ENCODE results near the gene FNTB. TPM values are rescaled to one million over a fixed set of nuclear protein-coding genes. Genes with fewer than 3 reads are reported as not detected.
A peak's percentile ranks its signal among the peaks of the same experiment; 100 is the strongest.

FNTB gene
- total and polyA plus RNA-seq, 2 donors (not counting 3 experiments of a cell fraction or from before 2014, with no cell fraction given) = 21.0 to 21.6 TPM

- dilution Hi-C loops (cut with MboI; ENCODE audit: extremely low pct_ligation_motif_present, low sequenced_read_pairs) (no loop called here), intact Hi-C loops (cut with micrococcal nuclease) (no loop called here)
- peaks cover 13% of the 10 kb centered on the region for H3K79me2 ChIP-seq (ENCODE audit: control insufficient read depth, insufficient read depth, low read length)
- FAIRE-seq (no peak), DNase-seq (ENCODE audit: low read depth, low spot score) (no peak)
- H3K27me3 ChIP-seq (ENCODE audit: control insufficient read depth in 2 of 2, insufficient read depth in 2 of 2, low read length in 2 of 2) = no peaks in the 10 kb centered on the region
- H2AFZ ChIP-seq (ENCODE audit: low read depth, low read length) = no peak overlapping the region
- ChIA-PET POLR2A (no interaction called here), CTCF (no interaction called here)
- H3K4me2 ChIP-seq (ENCODE audit: insufficient read depth, low read length) = no peak overlapping the region
- no peak overlapping the region for H3K4me3 ChIP-seq (replicated peaks in 1 of 3; ENCODE audit: insufficient read depth in 1 of 3, low read depth in 1 of 3, low read length in 3 of 3)
- H3K4me1 ChIP-seq (ENCODE audit: control insufficient read depth, extremely low read depth, insufficient read depth, low read length) = peaks cover 29% of the 10 kb centered on the region
- H3K9ac ChIP-seq (replicated peaks; ENCODE audit: extremely low read depth, insufficient read depth, low read length) = no peak overlapping the region
- TF ChIP-seq FOS (IDR thresholded peaks at IDR 0.05; ENCODE audit: borderline replicate concordance, insufficient read depth, low read length) (no peak), MAX (IDR thresholded peaks at IDR 0.05; ENCODE audit: insufficient read depth, insufficient read length) (no peak)
- no TSS peak for BruUV-seq (replicated peaks)
- no peaks in the 10 kb centered on the region for H3K9me1 ChIP-seq (replicated peaks; ENCODE audit: control insufficient read depth, extremely low read depth, insufficient read depth, low read length)
- no peak overlapping the region for H3K27ac ChIP-seq (ENCODE audit: insufficient read depth, low read depth, low read length)
- H3K9me3 ChIP-seq (replicated peaks; ENCODE audit: control insufficient read depth, insufficient read depth, low read length) = no peaks in the 10 kb centered on the region
- no peaks in the 10 kb centered on the region for H4K20me1 ChIP-seq (replicated peaks; ENCODE audit: control insufficient read depth, extremely low read depth, insufficient read depth, low read length)
- H3K36me3 ChIP-seq (ENCODE audit: control insufficient read depth in 2 of 2, extremely low read depth in 1 of 2, insufficient read depth in 2 of 2, low read length in 2 of 2) = peaks cover 18 to 27% of the 10 kb centered on the region in 2 experiments
These were observed 90.6 kb downstream of the FNTB start for GRCh38 chr14:65077318-65077717.

GRCh38 chr14:65079201-65079600 lies 92.5 kb downstream of the FNTB start:
- Histone ChIP-seq H3K79me2 (ENCODE audit: control insufficient read depth, insufficient read depth, low read length) (peaks cover 18% of the 10 kb centered on the region), H3K36me3 (ENCODE audit: control insufficient read depth in 2 of 2, extremely low read depth in 1 of 2, insufficient read depth in 2 of 2, low read length in 2 of 2) (peaks cover 23 to 35% of the 10 kb centered on the region in 2 experiments), H3K9me3 (replicated peaks; ENCODE audit: control insufficient read depth, insufficient read depth, low read length) (no peaks in the 10 kb centered on the region), H3K27me3 (ENCODE audit: control insufficient read depth in 2 of 2, insufficient read depth in 2 of 2, low read length in 2 of 2) (no peaks in the 10 kb centered on the region), H3K9me1 (replicated peaks; ENCODE audit: control insufficient read depth, extremely low read depth, insufficient read depth, low read length) (no peaks in the 10 kb centered on the region), H3K27ac (ENCODE audit: insufficient read depth, low read depth, low read length) (no peak overlapping the region), H3K4me2 (ENCODE audit: insufficient read depth, low read length) (no peak overlapping the region), H3K9ac (replicated peaks; ENCODE audit: extremely low read depth, insufficient read depth, low read length) (no peak overlapping the region), H4K20me1 (replicated peaks; ENCODE audit: control insufficient read depth, extremely low read depth, insufficient read depth, low read length) (no peaks in the 10 kb centered on the region), H3K4me3 (replicated peaks in 1 of 3; ENCODE audit: insufficient read depth in 1 of 3, low read depth in 1 of 3, low read length in 3 of 3) (no peak overlapping the region), H3K4me1 (ENCODE audit: control insufficient read depth, extremely low read depth, insufficient read depth, low read length) (peaks cover 21% of the 10 kb centered on the region), H2AFZ (ENCODE audit: low read depth, low read length) (no peak overlapping the region)
- no TSS peak for BruUV-seq (replicated peaks)
- DNase-seq (ENCODE audit: low read depth, low spot score) (peak; percentile 12), FAIRE-seq (peak; percentile 75)
- CTCF ChIA-PET = interaction anchor here (1.0 kb wide), 2 partner anchors 59 to 93 kb away, joined by 3 to 4 read pairs; no protein-coding TSS in a partner anchor
- dilution Hi-C loops (cut with MboI; ENCODE audit: extremely low pct_ligation_motif_present, low sequenced_read_pairs) (no loop called here), intact Hi-C loops (cut with micrococcal nuclease) (no loop called here)
- TF ChIP-seq GATA2 (IDR thresholded peaks at IDR 0.05; ENCODE audit: insufficient read depth, insufficient read length, low read depth, low read length) (no peak), EZH2 (IDR thresholded peaks at IDR 0.05; ENCODE audit: borderline replicate concordance, low read depth, low read length, severe bottlenecking) (no peak), CTCF (IDR thresholded peaks at IDR 0.05; ENCODE audit: extremely low read depth in 1 of 2, insufficient read depth in 1 of 2, low read depth in 1 of 2, low read length in 2 of 2) (no peak), JUN (IDR thresholded peaks at IDR 0.05; ENCODE audit: borderline replicate concordance, insufficient read depth, insufficient read length, low read depth) (no peak), FOS (IDR thresholded peaks at IDR 0.05; ENCODE audit: borderline replicate concordance, insufficient read depth, low read length) (no peak), POLR2AphosphoS5 (IDR thresholded peaks at IDR 0.05; ENCODE audit: insufficient read depth, low read depth, low read length) (no peak), MAX (IDR thresholded peaks at IDR 0.05; ENCODE audit: insufficient read depth, insufficient read length) (no peak), POLR2A (IDR thresholded peaks at IDR 0.05; ENCODE audit: low read depth, low read length) (no peak)
- POLR2A ChIA-PET = no interaction called here

Data from endothelial cell of umbilical vein (primary cell).